Amygdala (tissue), 56 donors: ENCODE data around the gene FTSJ3.
"Not testable (repeated sequence)": the region's sequence is repeated elsewhere in the genome, so short reads cannot be mapped to it uniquely, and the experiment has no call there.

ENCODE experiments used
- DNase-seq, 56 donors: peaks; one replicate each; lab custom pipeline; 2025; lab: John Stamatoyannopoulos, UW

Gene FTSJ3

GRCh38 chr17:63827002-63827800, at the start of gene FTSJ3, which contains the start of gene PSMC5:
Gene FTSJ3, minus strand, starts transcription at chr17:63827663. Its CDS starts 761 bp downstream, at chr17:63826902.
Gene PSMC5, plus strand, starts transcription at chr17:63827431. Its CDS starts 60 bp downstream, at chr17:63827491.
- peak; percentile 77 to 98 (median 94) for DNase-seq

- DNase-seq = not testable (repeated sequence)
Measured at GRCh38 chr17:63874693-63875092, 47.2 kb upstream of the FTSJ3 start.

GRCh38 chr17:63874061-63874626, 46.7 kb upstream of the FTSJ3 start:
- DNase-seq = not testable (repeated sequence)

GRCh38 chr17:63873577-63873976, 46.1 kb upstream of the FTSJ3 start, which contains the start of gene CSH2:
Gene CSH2, minus strand, starts transcription at chr17:63873677. Its CDS starts 63 bp downstream, at chr17:63873614.
- not testable (repeated sequence) for DNase-seq

- DNase-seq = not testable (repeated sequence)
Measured at GRCh38 chr17:63871646-63872365, 44.3 kb upstream of the FTSJ3 start.

- not testable (repeated sequence) for DNase-seq
Measured at GRCh38 chr17:63870292-63870665, 42.8 kb upstream of the FTSJ3 start.

- not testable (repeated sequence) for DNase-seq
Measured at GRCh38 chr17:63869491-63870291, 42.2 kb upstream of the FTSJ3 start.

- not testable (repeated sequence) for DNase-seq
Measured at GRCh38 chr17:63866625-63867024, 39.2 kb upstream of the FTSJ3 start.

GRCh38 chr17:63859257-63859656, 31.8 kb upstream of the FTSJ3 start:
- no peak for DNase-seq

- DNase-seq = not testable (repeated sequence)
Measured at GRCh38 chr17:63856425-63856824, 29.0 kb upstream of the FTSJ3 start.

GRCh38 chr17:63855185-63855584, 27.7 kb upstream of the FTSJ3 start:
- no peak for DNase-seq

- no peak for DNase-seq
Measured at GRCh38 chr17:63854709-63855108, 27.2 kb upstream of the FTSJ3 start.

- DNase-seq = no peak
Measured at GRCh38 chr17:63853260-63853659, 25.8 kb upstream of the FTSJ3 start.

- DNase-seq = no peak
Measured at GRCh38 chr17:63850401-63850800, 22.9 kb upstream of the FTSJ3 start.

- peak in 55 of 56 donors; percentile 44 to 90 (median 79) for DNase-seq
Measured at GRCh38 chr17:63848834-63849689, 21.6 kb upstream of the FTSJ3 start.

GRCh38 chr17:63847525-63848249, 20.2 kb upstream of the FTSJ3 start:
- DNase-seq = no peak

GRCh38 chr17:63845509-63845908, 18.0 kb upstream of the FTSJ3 start:
- DNase-seq = no peak

- no peak for DNase-seq
Measured at GRCh38 chr17:63843910-63844677, 16.6 kb upstream of the FTSJ3 start.
